CD4-positive, alpha-beta T cell (primary cell): ENCODE results near the gene CADM2. TPM values are rescaled to one million over a fixed set of nuclear protein-coding genes. Genes with fewer than 3 reads are reported as not detected.

Experiments used
- ATAC-seq: fragments of 200-7000 bp; cut with Tn5 transposase; one replicate; pipeline ENCODE4 v1.10.0; 2022; ENCODE audit warnings: mild to moderate bottlenecking; ENCODE audit not compliant: poor library complexity
- CTCF ChIA-PET: fragments of 350-600 bp; sonication (Branson Sonifier 250); formaldehyde crosslinking; loops from one replicate; lab custom pipeline; 2021; ENCODE audit warnings: antibody characterized with exemption, inconsistent platforms; lab: Charles Lee
- POLR2A ChIA-PET: fragments of 350-600 bp; sonication (Branson Sonifier 250); formaldehyde crosslinking; loops from one replicate; lab custom pipeline; 2021; ENCODE audit warnings: antibody characterized with exemption, inconsistent platforms; lab: Charles Lee
- DNase-seq, 14 experiments: peaks; one replicate each; pipeline ENCODE4 v3.0.0-alpha.2; 2013 to 2020; ENCODE audit warnings: mixed read lengths in 2 of 14
- H3K27ac ChIP-seq, 2 donors: one replicate each; pipeline versions ENCODE4 v1.5.1 to v1.7.0; 2013; ENCODE audit warnings: low read length in 2 of 2, low read depth in 1 of 2, mild to moderate bottlenecking in 1 of 2
- H3K27me3 ChIP-seq, 2 experiments: 1 replicate in 1 of 2; 2 replicates in 1 of 2; pipeline versions ENCODE4 v1.6.1 to v1.7.0; 2013; ENCODE audit warnings: low read length in 2 of 2, control low read depth in 1 of 2, mild to moderate bottlenecking in 1 of 2, moderate library complexity in 1 of 2; ENCODE audit not compliant: insufficient read depth in 2 of 2, control insufficient read depth in 1 of 2
- H3K36me3 ChIP-seq: one replicate; pipeline ENCODE4 v1.6.1; 2013; ENCODE audit warnings: low read length, control low read depth; ENCODE audit not compliant: insufficient read depth
- H3K4me1 ChIP-seq: one replicate; pipeline ENCODE4 v1.6.1; 2013; ENCODE audit warnings: low read length, control low read depth; ENCODE audit not compliant: insufficient read depth
- H3K4me3 ChIP-seq: one replicate; pipeline ENCODE4 v1.5.1; 2013; ENCODE audit warnings: mild to moderate bottlenecking, low read length, moderate library complexity
- H3K9me3 ChIP-seq, 2 experiments: 1 replicate in 1 of 2; 2 replicates in 1 of 2; pipeline versions ENCODE4 v1.6.1 to v1.7.0; 2013; ENCODE audit warnings: low read length in 2 of 2, mild to moderate bottlenecking in 2 of 2, control low read depth in 1 of 2, moderate library complexity in 1 of 2; ENCODE audit not compliant: control insufficient read depth in 1 of 2, insufficient read depth in 1 of 2
- H3K27ac Mint-ChIP-seq: one replicate; pipeline ENCODE4 v1.8.0; 2020; ENCODE audit warnings: mixed read lengths
- H3K27me3 Mint-ChIP-seq: one replicate; pipeline ENCODE4 v1.8.0; 2021; ENCODE audit warnings: mixed read lengths
- H3K36me3 Mint-ChIP-seq: one replicate; pipeline ENCODE4 v1.8.0; 2021; ENCODE audit warnings: low read depth, mixed read lengths
- H3K4me1 Mint-ChIP-seq: one replicate; pipeline ENCODE4 v1.8.0; 2021; ENCODE audit warnings: low read depth, mixed read lengths
- H3K4me3 Mint-ChIP-seq: one replicate; pipeline ENCODE4 v1.8.0; 2020; ENCODE audit warnings: mild to moderate bottlenecking, mixed read lengths
- H3K9me3 Mint-ChIP-seq: one replicate; pipeline ENCODE4 v1.8.0; 2020; ENCODE audit warnings: mixed read lengths
- CTCF ChIP-seq: fragments of 200-600 bp; IDR thresholded peaks from one replicate; pipeline ENCODE4 v1.8.0; 2022; ENCODE audit warnings: antibody characterized with exemption, mild to moderate bottlenecking
- intact Hi-C, 2 experiments: fragments of 100-400 bp; cut with DNase I in 1 of 2; cut with micrococcal nuclease in 1 of 2; formaldehyde crosslinking; loops; one replicate each; pipeline versions ENCODE4 v1.15.1 to v1.9.0; 2023 to 2025; cut with DNase I, micrococcal nuclease
- total RNA-seq, 174 experiments: library from RNA in 2 of 174; stranded (reverse) in 2 of 174; gene quantifications; one replicate each; pipeline ENCODE4 v1.2.3 and lab custom pipeline; 2021 to 2026

CADM2 gene
- total RNA-seq, 2 experiments from 2014 or later, result 0.03 to 0.11 TPM

DNA sequence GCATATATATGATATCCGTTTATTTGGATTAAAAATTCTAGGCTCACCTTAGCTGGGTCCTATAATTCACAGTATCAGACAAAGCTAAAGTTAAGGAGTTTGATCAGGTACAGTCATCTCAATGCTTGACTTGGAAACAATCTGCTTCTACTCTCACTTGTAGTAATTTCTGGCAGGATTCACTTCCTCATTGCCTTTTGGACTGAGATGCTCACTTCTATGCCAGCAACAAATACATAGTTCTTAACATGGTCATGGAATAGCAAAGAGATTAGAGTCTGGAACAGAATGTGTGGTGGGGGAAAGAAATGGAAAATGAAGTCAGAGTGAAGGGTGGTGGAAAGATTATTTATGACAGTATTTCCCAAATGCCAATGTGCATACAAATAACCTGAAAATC lies 693.6 kb downstream of the CADM2 start:
- Histone ChIP-seq H3K36me3 (no peaks in the 10 kb centered on the region), H3K9me3 (no peaks in the 10 kb centered on the region), H3K27me3 (no peaks in the 10 kb centered on the region), H3K4me3 (no peak overlapping the region), H3K4me1 (no peaks in the 10 kb centered on the region), H3K27ac (no peak overlapping the region)
- Mint-ChIP-seq H3K36me3 (no peaks in the 10 kb centered on the region), H3K27me3 (no peaks in the 10 kb centered on the region), H3K27ac (no peak overlapping the region), H3K4me3 (no peak overlapping the region), H3K9me3 (peaks cover 6% of the 10 kb centered on the region), H3K4me1 (no peaks in the 10 kb centered on the region)
- TF ChIP-seq CTCF, result no peak
- ChIA-PET CTCF (no interaction called here), POLR2A (no interaction called here)
- ATAC-seq (no peak), DNase-seq (no peak)
- intact Hi-C loops, result no loop called here

- intact Hi-C loops, result no loop called here
- Mint-ChIP-seq H3K36me3 (no peaks in the 10 kb centered on the region), H3K27me3 (no peaks in the 10 kb centered on the region), H3K27ac (no peak overlapping the region), H3K4me3 (no peak overlapping the region), H3K9me3 (peaks cover 4% of the 10 kb centered on the region), H3K4me1 (no peaks in the 10 kb centered on the region)
- no peak for ATAC-seq
- no peak for DNase-seq
- TF ChIP-seq CTCF, result no peak
- H3K27ac ChIP-seq, result no peak overlapping the region
- no peak overlapping the region for H3K4me3 ChIP-seq
- no peaks in the 10 kb centered on the region for H3K36me3 ChIP-seq
- no peaks in the 10 kb centered on the region for H3K27me3 ChIP-seq
- ChIA-PET CTCF (no interaction called here), POLR2A (no interaction called here)
- no peaks in the 10 kb centered on the region for H3K4me1 ChIP-seq
- no peaks in the 10 kb centered on the region for H3K9me3 ChIP-seq
These were observed 701.7 kb downstream of the CADM2 start for GRCh38 chr3:85660451-85660850.

- Histone ChIP-seq H3K36me3 (no peaks in the 10 kb centered on the region), H3K9me3 (no peaks in the 10 kb centered on the region), H3K4me1 (no peaks in the 10 kb centered on the region), H3K27ac (no peak overlapping the region), H3K27me3 (no peaks in the 10 kb centered on the region), H3K4me3 (no peak overlapping the region)
- ChIA-PET CTCF (no interaction called here), POLR2A (no interaction called here)
- Mint-ChIP-seq H3K27ac (no peak overlapping the region), H3K4me3 (no peak overlapping the region), H3K27me3 (no peaks in the 10 kb centered on the region), H3K9me3 (peaks cover 7% of the 10 kb centered on the region), H3K4me1 (no peaks in the 10 kb centered on the region), H3K36me3 (no peaks in the 10 kb centered on the region)
- intact Hi-C loops, result no loop called here
- no peak for ATAC-seq
- TF ChIP-seq CTCF, result no peak
- DNase-seq, result no peak
These were observed 703.7 kb downstream of the CADM2 start for GRCh38 chr3:85662462-85662861.
